ENCODE data around the gene FAM107B.

FAM107B gene

GRCh38 chr10:14530465-14530864, 244.2 kb downstream of the FAM107B start:
- H3K36me3 ChIP-seq (ENCODE audit: insufficient read depth, low read length), result no peaks in the 10 kb centered on the region
- H3K9ac ChIP-seq (ENCODE audit: low read depth, low read length), result no peak overlapping the region
- H3K27me3 ChIP-seq (ENCODE audit: control insufficient read depth, insufficient read depth, low read length), result no peaks in the 10 kb centered on the region
- H3K9me3 ChIP-seq (replicated peaks; ENCODE audit: low read length), result no peaks in the 10 kb centered on the region
- H3K4me2 ChIP-seq (ENCODE audit: low read length), result no peak overlapping the region
- no peaks in the 10 kb centered on the region for H3K4me1 ChIP-seq (ENCODE audit: control insufficient read depth, insufficient read depth, low read length)
- H3K4me3 ChIP-seq (ENCODE audit: low read length), result no peak overlapping the region

GRCh38 chr10:14529351-14529750, 245.3 kb downstream of the FAM107B start:
- no peak overlapping the region for H3K4me3 ChIP-seq (ENCODE audit: low read length)
- H3K4me1 ChIP-seq (ENCODE audit: control insufficient read depth, insufficient read depth, low read length), result no peaks in the 10 kb centered on the region
- no peak overlapping the region for H3K9ac ChIP-seq (ENCODE audit: low read depth, low read length)
- H3K4me2 ChIP-seq (ENCODE audit: low read length), result no peak overlapping the region
- H3K9me3 ChIP-seq (replicated peaks; ENCODE audit: low read length), result no peaks in the 10 kb centered on the region
- H3K36me3 ChIP-seq (ENCODE audit: insufficient read depth, low read length), result no peaks in the 10 kb centered on the region
- no peaks in the 10 kb centered on the region for H3K27me3 ChIP-seq (ENCODE audit: control insufficient read depth, insufficient read depth, low read length)

GRCh38 chr10:14528450-14528849, 246.2 kb downstream of the FAM107B start:
- H3K9ac ChIP-seq (ENCODE audit: low read depth, low read length), result no peak overlapping the region
- no peaks in the 10 kb centered on the region for H3K4me1 ChIP-seq (ENCODE audit: control insufficient read depth, insufficient read depth, low read length)
- H3K36me3 ChIP-seq (ENCODE audit: insufficient read depth, low read length), result no peaks in the 10 kb centered on the region
- H3K9me3 ChIP-seq (replicated peaks; ENCODE audit: low read length), result no peaks in the 10 kb centered on the region
- H3K4me3 ChIP-seq (ENCODE audit: low read length), result no peak overlapping the region
- no peak overlapping the region for H3K4me2 ChIP-seq (ENCODE audit: low read length)
- H3K27me3 ChIP-seq (ENCODE audit: control insufficient read depth, insufficient read depth, low read length), result no peaks in the 10 kb centered on the region

GRCh38 chr10:14527915-14528314, 246.8 kb downstream of the FAM107B start:
- H3K9me3 ChIP-seq (replicated peaks; ENCODE audit: low read length), result no peaks in the 10 kb centered on the region
- no peak overlapping the region for H3K4me3 ChIP-seq (ENCODE audit: low read length)
- H3K9ac ChIP-seq (ENCODE audit: low read depth, low read length), result no peak overlapping the region
- H3K27me3 ChIP-seq (ENCODE audit: control insufficient read depth, insufficient read depth, low read length), result no peaks in the 10 kb centered on the region
- no peaks in the 10 kb centered on the region for H3K36me3 ChIP-seq (ENCODE audit: insufficient read depth, low read length)
- H3K4me1 ChIP-seq (ENCODE audit: control insufficient read depth, insufficient read depth, low read length), result no peaks in the 10 kb centered on the region
- no peak overlapping the region for H3K4me2 ChIP-seq (ENCODE audit: low read length)

- H3K4me1 ChIP-seq (ENCODE audit: control insufficient read depth, insufficient read depth, low read length), result no peaks in the 10 kb centered on the region
- no peaks in the 10 kb centered on the region for H3K9me3 ChIP-seq (replicated peaks; ENCODE audit: low read length)
- H3K4me2 ChIP-seq (ENCODE audit: low read length), result no peak overlapping the region
- no peak overlapping the region for H3K9ac ChIP-seq (ENCODE audit: low read depth, low read length)
- H3K36me3 ChIP-seq (ENCODE audit: insufficient read depth, low read length), result no peaks in the 10 kb centered on the region
- H3K27me3 ChIP-seq (ENCODE audit: control insufficient read depth, insufficient read depth, low read length), result no peaks in the 10 kb centered on the region
- H3K4me3 ChIP-seq (ENCODE audit: low read length), result no peak overlapping the region
Observed at GRCh38 chr10:14527134-14527844, 247.4 kb downstream of the FAM107B start.

- H3K9me3 ChIP-seq (replicated peaks; ENCODE audit: low read length), result no peaks in the 10 kb centered on the region
- H3K4me2 ChIP-seq (ENCODE audit: low read length), result no peak overlapping the region
- H3K9ac ChIP-seq (ENCODE audit: low read depth, low read length), result no peak overlapping the region
- no peaks in the 10 kb centered on the region for H3K4me1 ChIP-seq (ENCODE audit: control insufficient read depth, insufficient read depth, low read length)
- no peak overlapping the region for H3K4me3 ChIP-seq (ENCODE audit: low read length)
- no peaks in the 10 kb centered on the region for H3K27me3 ChIP-seq (ENCODE audit: control insufficient read depth, insufficient read depth, low read length)
- H3K36me3 ChIP-seq (ENCODE audit: insufficient read depth, low read length), result no peaks in the 10 kb centered on the region
Observed at GRCh38 chr10:14526326-14526725, 248.4 kb downstream of the FAM107B start.

GRCh38 chr10:14524691-14525324, 249.9 kb downstream of the FAM107B start:
- H3K36me3 ChIP-seq (ENCODE audit: insufficient read depth, low read length), result no peaks in the 10 kb centered on the region
- no peaks in the 10 kb centered on the region for H3K4me1 ChIP-seq (ENCODE audit: control insufficient read depth, insufficient read depth, low read length)

GRCh38 chr10:14523286-14523685, 251.4 kb downstream of the FAM107B start:
- Histone ChIP-seq H3K27me3 (ENCODE audit: control insufficient read depth, insufficient read depth, low read length) (no peaks in the 10 kb centered on the region), H3K36me3 (ENCODE audit: insufficient read depth, low read length) (no peaks in the 10 kb centered on the region), H3K4me3 (ENCODE audit: low read length) (no peak overlapping the region), H3K9me3 (replicated peaks; ENCODE audit: low read length) (no peaks in the 10 kb centered on the region), H3K9ac (ENCODE audit: low read depth, low read length) (no peak overlapping the region), H3K4me2 (ENCODE audit: low read length) (no peak overlapping the region), H3K4me1 (ENCODE audit: control insufficient read depth, insufficient read depth, low read length) (no peaks in the 10 kb centered on the region)

More at GRCh38 chr10:14524691-14525324, 249.9 kb downstream of the FAM107B start:
- no peak overlapping the region for H3K4me2 ChIP-seq (ENCODE audit: low read length)
- H3K9me3 ChIP-seq (replicated peaks; ENCODE audit: low read length), result no peaks in the 10 kb centered on the region
- H3K4me3 ChIP-seq (ENCODE audit: low read length), result no peak overlapping the region
- no peaks in the 10 kb centered on the region for H3K27me3 ChIP-seq (ENCODE audit: control insufficient read depth, insufficient read depth, low read length)
- no peak overlapping the region for H3K9ac ChIP-seq (ENCODE audit: low read depth, low read length)

GRCh38 chr10:14519785-14520184, 254.9 kb downstream of the FAM107B start:
- no peaks in the 10 kb centered on the region for H3K4me1 ChIP-seq (ENCODE audit: control insufficient read depth, insufficient read depth, low read length)

GRCh38 chr10:14518149-14518548, 256.5 kb downstream of the FAM107B start:
- H3K27me3 ChIP-seq (ENCODE audit: control insufficient read depth, insufficient read depth, low read length), result no peaks in the 10 kb centered on the region
- no peaks in the 10 kb centered on the region for H3K9me3 ChIP-seq (replicated peaks; ENCODE audit: low read length)
- no peak overlapping the region for H3K4me2 ChIP-seq (ENCODE audit: low read length)
- no peaks in the 10 kb centered on the region for H3K36me3 ChIP-seq (ENCODE audit: insufficient read depth, low read length)
- no peak overlapping the region for H3K9ac ChIP-seq (ENCODE audit: low read depth, low read length)
- H3K4me3 ChIP-seq (ENCODE audit: low read length), result no peak overlapping the region
- H3K4me1 ChIP-seq (ENCODE audit: control insufficient read depth, insufficient read depth, low read length), result no peaks in the 10 kb centered on the region

More at GRCh38 chr10:14519785-14520184, 254.9 kb downstream of the FAM107B start:
- H3K4me2 ChIP-seq (ENCODE audit: low read length), result no peak overlapping the region
- H3K4me3 ChIP-seq (ENCODE audit: low read length), result no peak overlapping the region
- no peaks in the 10 kb centered on the region for H3K27me3 ChIP-seq (ENCODE audit: control insufficient read depth, insufficient read depth, low read length)
- H3K9ac ChIP-seq (ENCODE audit: low read depth, low read length), result no peak overlapping the region
- H3K9me3 ChIP-seq (replicated peaks; ENCODE audit: low read length), result no peaks in the 10 kb centered on the region
- H3K36me3 ChIP-seq (ENCODE audit: insufficient read depth, low read length), result no peaks in the 10 kb centered on the region

- Histone ChIP-seq H3K27me3 (ENCODE audit: control insufficient read depth, insufficient read depth, low read length) (no peaks in the 10 kb centered on the region), H3K9ac (ENCODE audit: low read depth, low read length) (no peak overlapping the region), H3K36me3 (ENCODE audit: insufficient read depth, low read length) (no peaks in the 10 kb centered on the region), H3K4me1 (ENCODE audit: control insufficient read depth, insufficient read depth, low read length) (no peaks in the 10 kb centered on the region), H3K4me2 (ENCODE audit: low read length) (no peak overlapping the region), H3K4me3 (ENCODE audit: low read length) (no peak overlapping the region), H3K9me3 (replicated peaks; ENCODE audit: low read length) (no peaks in the 10 kb centered on the region)
Observed at GRCh38 chr10:14513123-14513522, 261.6 kb downstream of the FAM107B start.

- Histone ChIP-seq H3K9ac (ENCODE audit: low read depth, low read length) (no peak overlapping the region), H3K9me3 (replicated peaks; ENCODE audit: low read length) (no peaks in the 10 kb centered on the region), H3K4me2 (ENCODE audit: low read length) (no peak overlapping the region), H3K36me3 (ENCODE audit: insufficient read depth, low read length) (no peaks in the 10 kb centered on the region), H3K4me1 (ENCODE audit: control insufficient read depth, insufficient read depth, low read length) (no peaks in the 10 kb centered on the region), H3K27me3 (ENCODE audit: control insufficient read depth, insufficient read depth, low read length) (no peaks in the 10 kb centered on the region), H3K4me3 (ENCODE audit: low read length) (no peak overlapping the region)
Observed at GRCh38 chr10:14510346-14510745, 264.4 kb downstream of the FAM107B start.
